ENCODE data around the gene NCOA6. TPM values are rescaled to one million over a fixed set of nuclear protein-coding genes. Genes with fewer than 3 reads are reported as not detected.

The NCOA6 gene
- total RNA-seq, 1 donor from 2014 or later: 45.6 TPM

DNA sequence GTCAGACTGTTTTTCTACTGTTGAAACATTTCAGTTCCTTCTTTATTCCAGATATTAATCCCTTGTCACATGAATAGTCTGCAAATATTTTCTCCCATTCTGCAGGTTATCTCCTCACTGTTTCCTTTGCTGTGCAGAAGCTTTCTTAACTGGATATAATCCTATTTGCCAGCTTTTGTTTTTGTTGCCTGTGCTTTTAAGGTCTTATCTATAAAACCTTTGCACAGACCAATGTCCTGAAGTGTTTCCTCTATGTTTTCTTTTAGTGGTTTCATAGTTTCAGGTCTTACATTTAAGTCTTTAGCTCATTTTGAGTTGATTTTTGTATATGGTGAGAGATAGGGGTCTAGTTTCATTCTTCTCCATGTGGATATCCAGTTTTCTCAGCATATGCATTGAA is 19.2 kb downstream of the NCOA6 start:
- H3K36me3 Mint-ChIP-seq (ENCODE audit: unreplicated experiment): no peaks in the 10 kb centered on the region
- no peaks in the 10 kb centered on the region for H3K27me3 Mint-ChIP-seq (ENCODE audit: unreplicated experiment)
- TF ChIP-seq CTCF (IDR thresholded peaks at IDR 0.05; ENCODE audit: partially characterized antibody, unreplicated experiment): no peak
- H3K4me3 Mint-ChIP-seq (ENCODE audit: unreplicated experiment): no peak overlapping the region
- DNase-seq: no peak
- no peaks in the 10 kb centered on the region for H3K9me3 Mint-ChIP-seq (ENCODE audit: unreplicated experiment)
- H3K4me1 Mint-ChIP-seq (ENCODE audit: low read depth, unreplicated experiment): no peaks in the 10 kb centered on the region
- H3K27ac Mint-ChIP-seq (ENCODE audit: unreplicated experiment): no peak overlapping the region

GRCh38 chr20:34798871-34799270 is 26.6 kb downstream of the NCOA6 start:
- H3K27me3 Mint-ChIP-seq (ENCODE audit: unreplicated experiment): peaks cover 2% of the 10 kb centered on the region
- no peak overlapping the region for H3K27ac Mint-ChIP-seq (ENCODE audit: unreplicated experiment)
- H3K9me3 Mint-ChIP-seq (ENCODE audit: unreplicated experiment): no peaks in the 10 kb centered on the region
- DNase-seq: no peak
- H3K4me3 Mint-ChIP-seq (ENCODE audit: unreplicated experiment): no peak overlapping the region
- H3K36me3 Mint-ChIP-seq (ENCODE audit: unreplicated experiment): peaks cover 9% of the 10 kb centered on the region
- H3K4me1 Mint-ChIP-seq (ENCODE audit: low read depth, unreplicated experiment): no peaks in the 10 kb centered on the region
- no peak for TF ChIP-seq CTCF (IDR thresholded peaks at IDR 0.05; ENCODE audit: partially characterized antibody, unreplicated experiment)

- Mint-ChIP-seq H3K4me1 (ENCODE audit: low read depth, unreplicated experiment) (no peaks in the 10 kb centered on the region), H3K27me3 (ENCODE audit: unreplicated experiment) (peaks cover 2% of the 10 kb centered on the region), H3K27ac (ENCODE audit: unreplicated experiment) (no peak overlapping the region), H3K4me3 (ENCODE audit: unreplicated experiment) (no peak overlapping the region), H3K9me3 (ENCODE audit: unreplicated experiment) (no peaks in the 10 kb centered on the region), H3K36me3 (ENCODE audit: unreplicated experiment) (peaks cover 9% of the 10 kb centered on the region)
- no peak for DNase-seq
- TF ChIP-seq CTCF (IDR thresholded peaks at IDR 0.05; ENCODE audit: partially characterized antibody, unreplicated experiment): no peak
Observed at GRCh38 chr20:34798328-34798727, 27.1 kb downstream of the NCOA6 start.

DNA sequence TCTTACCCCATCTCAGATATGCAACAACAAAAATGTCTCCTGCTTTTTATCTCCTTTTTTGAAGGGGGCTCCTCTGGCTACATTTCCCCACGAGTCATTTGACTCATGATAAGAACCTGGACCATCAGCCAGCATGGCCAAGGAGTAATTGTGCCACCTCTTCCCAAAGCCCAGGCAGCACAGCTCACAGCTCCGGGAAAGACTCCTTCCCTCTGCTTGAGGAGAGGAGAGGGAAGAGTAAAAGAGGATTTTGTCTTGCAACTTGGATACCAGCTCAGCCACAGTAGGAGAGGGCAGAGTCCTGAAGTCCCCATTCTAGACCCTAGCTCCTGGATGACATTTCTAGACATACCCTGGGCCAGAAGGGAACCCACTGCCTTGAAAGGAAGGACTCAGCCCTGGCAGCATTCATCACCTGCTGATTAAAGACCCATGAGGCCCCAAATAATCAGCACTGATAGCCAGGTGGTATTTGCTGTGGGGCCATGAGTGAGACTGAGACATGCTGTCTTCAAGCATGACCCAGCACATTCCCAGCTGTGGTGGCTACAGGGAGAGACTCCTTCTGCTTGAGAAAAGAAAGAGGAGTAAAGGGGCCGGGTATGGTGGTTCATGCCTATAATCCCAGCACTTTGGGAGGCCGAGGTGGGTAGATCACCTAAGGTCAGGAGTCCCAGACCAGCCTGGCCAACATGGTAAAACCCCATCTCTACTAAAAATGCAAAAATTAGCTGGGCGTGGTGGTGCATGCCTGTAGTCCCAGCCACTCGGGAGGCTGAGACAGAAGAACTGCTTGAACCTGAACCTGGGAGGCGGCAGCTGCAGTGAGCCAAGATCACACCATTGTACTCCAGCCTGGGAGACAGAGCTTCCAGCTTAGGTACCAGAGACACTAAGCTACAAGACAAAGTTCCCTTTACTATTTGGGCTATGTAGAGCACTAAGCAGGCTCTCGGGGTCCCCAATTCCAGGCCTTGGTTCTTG is 28.1 kb downstream of the NCOA6 start:
- H3K4me1 Mint-ChIP-seq (ENCODE audit: low read depth, unreplicated experiment): peaks cover 1% of the 10 kb centered on the region
- TF ChIP-seq CTCF (IDR thresholded peaks at IDR 0.05; ENCODE audit: partially characterized antibody, unreplicated experiment): no peak
- no peak overlapping the region for H3K27ac Mint-ChIP-seq (ENCODE audit: unreplicated experiment)
- peaks cover 2% of the 10 kb centered on the region for H3K27me3 Mint-ChIP-seq (ENCODE audit: unreplicated experiment)
- H3K9me3 Mint-ChIP-seq (ENCODE audit: unreplicated experiment): no peaks in the 10 kb centered on the region
- no peak for DNase-seq
- H3K36me3 Mint-ChIP-seq (ENCODE audit: unreplicated experiment): peaks cover 9% of the 10 kb centered on the region
- no peak overlapping the region for H3K4me3 Mint-ChIP-seq (ENCODE audit: unreplicated experiment)

- Mint-ChIP-seq H3K4me1 (ENCODE audit: low read depth, unreplicated experiment) (peaks cover 10% of the 10 kb centered on the region), H3K9me3 (ENCODE audit: unreplicated experiment) (no peaks in the 10 kb centered on the region), H3K27ac (ENCODE audit: unreplicated experiment) (no peak overlapping the region), H3K4me3 (ENCODE audit: unreplicated experiment) (no peak overlapping the region), H3K27me3 (ENCODE audit: unreplicated experiment) (no peaks in the 10 kb centered on the region), H3K36me3 (ENCODE audit: unreplicated experiment) (peaks cover 2% of the 10 kb centered on the region)
- TF ChIP-seq CTCF (IDR thresholded peaks at IDR 0.05; ENCODE audit: partially characterized antibody, unreplicated experiment): no peak
- no peak for DNase-seq
Observed at GRCh38 chr20:34794006-34794585, 31.4 kb downstream of the NCOA6 start.
